ENCODE measurements around the gene PLSCR3.

- TF ChIP-seq EZH2 (IDR thresholded peaks at IDR 0.05; ENCODE audit: borderline replicate concordance, low read depth, low read length, poor library complexity, severe bottlenecking) = no peak
- TF ChIP-seq CTCF (conservative IDR thresholded peaks at IDR 0.05; ENCODE audit: low read depth, low read length) = no peak
Observed at GRCh38 chr17:7406235-7406825, 12.0 kb upstream of the PLSCR3 start.

All from A673 (cell line).